ENCODE measurements around the gene PGK2. TPM values are rescaled to one million over a fixed set of nuclear protein-coding genes. Genes with fewer than 3 reads are reported as not detected.

PGK2 gene
- total RNA-seq, 1 donor from 2014 or later = not detected

- peaks cover 2% of the 10 kb centered on the region for H3K36me3 Mint-ChIP-seq (ENCODE audit: low read depth)
- no peaks in the 10 kb centered on the region for H3K4me1 Mint-ChIP-seq (ENCODE audit: low read depth)
- H3K4me3 Mint-ChIP-seq (ENCODE audit: unreplicated experiment) = no peak overlapping the region
- no peak for TF ChIP-seq CTCF (IDR thresholded peaks at IDR 0.05)
- peaks cover 2% of the 10 kb centered on the region for H3K27me3 Mint-ChIP-seq (ENCODE audit: low read depth)
- H3K27ac Mint-ChIP-seq (ENCODE audit: unreplicated experiment) = no peak overlapping the region
- no peak for DNase-seq (ENCODE audit: low spot score)
- H3K9me3 Mint-ChIP-seq (ENCODE audit: low read depth) = peaks cover 10% of the 10 kb centered on the region
These were observed 3.3 kb upstream of the PGK2 start for GRCh38 chr6:49790341-49790740.

- Mint-ChIP-seq H3K9me3 (ENCODE audit: low read depth) (peaks cover 7% of the 10 kb centered on the region), H3K4me1 (ENCODE audit: low read depth) (no peaks in the 10 kb centered on the region), H3K27ac (ENCODE audit: unreplicated experiment) (no peak overlapping the region), H3K4me3 (ENCODE audit: unreplicated experiment) (no peak overlapping the region), H3K36me3 (ENCODE audit: low read depth) (no peaks in the 10 kb centered on the region), H3K27me3 (ENCODE audit: low read depth) (peaks cover 2% of the 10 kb centered on the region)
- TF ChIP-seq CTCF (IDR thresholded peaks at IDR 0.05) = no peak
- no peak for DNase-seq (ENCODE audit: low spot score)
These were observed 2.8 kb downstream of the PGK2 start for GRCh38 chr6:49784272-49784671.

GRCh38 chr6:49782725-49783124 is 4.4 kb downstream of the PGK2 start:
- Mint-ChIP-seq H3K4me1 (ENCODE audit: low read depth) (no peaks in the 10 kb centered on the region), H3K4me3 (ENCODE audit: unreplicated experiment) (no peak overlapping the region), H3K27me3 (ENCODE audit: low read depth) (peaks cover 2% of the 10 kb centered on the region), H3K9me3 (ENCODE audit: low read depth) (peaks cover 2% of the 10 kb centered on the region), H3K36me3 (ENCODE audit: low read depth) (no peaks in the 10 kb centered on the region), H3K27ac (ENCODE audit: unreplicated experiment) (no peak overlapping the region)
- TF ChIP-seq CTCF (IDR thresholded peaks at IDR 0.05) = no peak
- no peak for DNase-seq (ENCODE audit: low spot score)

GRCh38 chr6:49782293-49782692 is 4.8 kb downstream of the PGK2 start:
- H3K4me1 Mint-ChIP-seq (ENCODE audit: low read depth) = no peaks in the 10 kb centered on the region
- no peak overlapping the region for H3K4me3 Mint-ChIP-seq (ENCODE audit: unreplicated experiment)
- peaks cover 2% of the 10 kb centered on the region for H3K27me3 Mint-ChIP-seq (ENCODE audit: low read depth)
- no peak overlapping the region for H3K27ac Mint-ChIP-seq (ENCODE audit: unreplicated experiment)
- H3K9me3 Mint-ChIP-seq (ENCODE audit: low read depth) = no peaks in the 10 kb centered on the region
- DNase-seq (ENCODE audit: low spot score) = no peak
- H3K36me3 Mint-ChIP-seq (ENCODE audit: low read depth) = no peaks in the 10 kb centered on the region
- TF ChIP-seq CTCF (IDR thresholded peaks at IDR 0.05) = no peak

GRCh38 chr6:49776444-49776843 is 10.6 kb downstream of the PGK2 start:
- H3K4me1 Mint-ChIP-seq (ENCODE audit: low read depth) = no peaks in the 10 kb centered on the region
- H3K36me3 Mint-ChIP-seq (ENCODE audit: low read depth) = no peaks in the 10 kb centered on the region
- no peak overlapping the region for H3K4me3 Mint-ChIP-seq (ENCODE audit: unreplicated experiment)
- no peak for TF ChIP-seq CTCF (IDR thresholded peaks at IDR 0.05)
- H3K27me3 Mint-ChIP-seq (ENCODE audit: low read depth) = peaks cover 2% of the 10 kb centered on the region
- H3K9me3 Mint-ChIP-seq (ENCODE audit: low read depth) = no peaks in the 10 kb centered on the region
- no peak overlapping the region for H3K27ac Mint-ChIP-seq (ENCODE audit: unreplicated experiment)
- no peak for DNase-seq (ENCODE audit: low spot score)
